Measurements from ENCODE around the gene PSD4.

Gene PSD4

GRCh38 chr2:113144259-113144658 is 29.5 kb upstream of the PSD4 start:
- DNase-seq: no peak

GRCh38 chr2:113148606-113149552 is 24.9 kb upstream of the PSD4 start:
- no peak for DNase-seq

GRCh38 chr2:113149553-113150257 is 24.1 kb upstream of the PSD4 start:
- DNase-seq: no peak

GRCh38 chr2:113150258-113150601 is 23.5 kb upstream of the PSD4 start:
- no peak for DNase-seq

- DNase-seq: no peak
Measured at GRCh38 chr2:113155331-113155730, 18.4 kb upstream of the PSD4 start.

- no peak for DNase-seq
Measured at GRCh38 chr2:113156278-113157117, 17.3 kb upstream of the PSD4 start.

GRCh38 chr2:113157118-113157896 is 16.5 kb upstream of the PSD4 start:
- DNase-seq: peak; percentile 30

GRCh38 chr2:113157897-113158753 is 15.6 kb upstream of the PSD4 start:
- DNase-seq: no peak

- DNase-seq: no peak
Measured at GRCh38 chr2:113158884-113159553, 14.8 kb upstream of the PSD4 start.

- DNase-seq: no peak
Measured at GRCh38 chr2:113160248-113160647, 13.5 kb upstream of the PSD4 start.

GRCh38 chr2:113160962-113161361 is 12.8 kb upstream of the PSD4 start:
- no peak for DNase-seq

- no peak for DNase-seq
Measured at GRCh38 chr2:113162173-113162572, 11.6 kb upstream of the PSD4 start.

GRCh38 chr2:113162869-113163268 is 10.9 kb upstream of the PSD4 start:
- DNase-seq: no peak

GRCh38 chr2:113164215-113164929 is 9.4 kb upstream of the PSD4 start:
- DNase-seq: no peak

GRCh38 chr2:113164930-113165585 is 8.7 kb upstream of the PSD4 start:
- no peak for DNase-seq

GRCh38 chr2:113166187-113166645 is 7.6 kb upstream of the PSD4 start:
- no peak for DNase-seq

GRCh38 chr2:113167115-113167932 is 6.4 kb upstream of the PSD4 start:
- DNase-seq: peak; percentile 30

- no peak for DNase-seq
Measured at GRCh38 chr2:113167962-113168340, 5.8 kb upstream of the PSD4 start.

Data from stimulated activated naive CD4-positive, alpha-beta T cell treated with Interleukin-2 at 50 U/mL for 16 hours (primary cell).